K562 (cell line): ENCODE results near the gene ADORA1. TPM values are rescaled to one million over a fixed set of nuclear protein-coding genes. Genes with fewer than 3 reads are reported as not detected.

Experiments
- ATAC-seq: fragments of 200-7000 bp; cut with Tn5 transposase; 3 replicates; pipeline ENCODE4 v1.9.1; 2020; ENCODE audit warnings: moderate library complexity
- BruUV-seq: library from RNA; stranded (reverse); fragments of 400-500 nt; replicated peaks from 2 replicates; lab custom pipeline; 2021; lab: Mats Ljungman, UMichigan
- CTCF ChIA-PET: fragments of 300-600 bp; formaldehyde crosslinking; extraction: SDS; loops from one replicate; lab custom pipeline; 2021; ENCODE audit warnings: low intra/inter-chr PET ratio; lab: Yijun Ruan, JAX
- POLR2A ChIA-PET: fragments of 300-600, 350-650 bp; sonication (Branson Sonifier 250); formaldehyde crosslinking; extraction: SDS; loops from one replicate; lab custom pipeline; 2021; ENCODE audit warnings: antibody characterized with exemption, inconsistent platforms; lab: Yijun Ruan, JAX
- DNase-seq, 4 experiments: peaks; one replicate each; pipeline versions ENCODE4 v3.0.0 to v3.0.0-alpha.2; 2011 to 2018; ENCODE audit warnings: low spot score in 3 of 4, mixed read lengths in 3 of 4; ENCODE audit errors: extremely low read depth in 1 of 4
- FAIRE-seq: peaks from 2 replicates; lab custom pipeline; 2011; peaks lifted over from hg19 to GRCh38; lab: Jason Lieb, UNC
- H2AFZ ChIP-seq: 2 replicates; pipeline ENCODE4 v1.6.0; 2011; ENCODE audit warnings: low read depth, low read length, control low read depth, inconsistent platforms
- H3K27ac ChIP-seq: fragments of 200-600 bp; 3 replicates; pipeline ENCODE4 v1.8.0; 2011; ENCODE audit warnings: low read depth, mild to moderate bottlenecking, control low read depth, inconsistent platforms, low read length, moderate library complexity, mixed read lengths; ENCODE audit errors: extremely low read depth
- H3K27me3 ChIP-seq, 2 experiments: fragments of 300-600 bp in 1 of 2; 2 replicates in 1 of 2; 3 replicates in 1 of 2; pipeline versions ENCODE4 v1.6.0 to v1.8.0; 2011; ENCODE audit warnings: inconsistent platforms in 2 of 2, low read length in 2 of 2, mild to moderate bottlenecking in 1 of 2, mixed read lengths in 1 of 2, moderate library complexity in 1 of 2; ENCODE audit not compliant: control insufficient read depth in 2 of 2, insufficient read depth in 2 of 2
- H3K36me3 ChIP-seq: fragments of 300-600 bp; 3 replicates; pipeline ENCODE4 v1.8.0; 2011; ENCODE audit warnings: mild to moderate bottlenecking, low read length, inconsistent platforms; ENCODE audit not compliant: control insufficient read depth, insufficient read depth
- H3K4me1 ChIP-seq, 2 experiments: fragments of 200-600 bp in 1 of 2; replicated peaks in 1 of 2; 2 replicates in 1 of 2; 3 replicates in 1 of 2; pipeline versions ENCODE4 v1.5.1 to v1.8.0; 2011; ENCODE audit warnings: inconsistent platforms in 2 of 2, low read length in 2 of 2, mild to moderate bottlenecking in 1 of 2, mixed read lengths in 1 of 2, moderate library complexity in 1 of 2; ENCODE audit not compliant: control insufficient read depth in 2 of 2, insufficient read depth in 2 of 2
- H3K4me2 ChIP-seq: 2 replicates; pipeline ENCODE4 v1.6.1; 2011; ENCODE audit warnings: low read length, control low read depth, inconsistent platforms, mixed read lengths; ENCODE audit not compliant: insufficient read depth
- H3K4me3 ChIP-seq: fragments of 200-600 bp; sonication (generic), shearing (Covaris generic); 2 replicates; pipeline ENCODE4 v1.5.1; 2016; ENCODE audit warnings: control low read depth, inconsistent platforms
- H3K79me2 ChIP-seq: fragments of 200-600 bp; 3 replicates; pipeline ENCODE4 v1.8.0; 2011; ENCODE audit warnings: low read length, inconsistent platforms; ENCODE audit not compliant: control insufficient read depth, insufficient read depth
- H3K9ac ChIP-seq, 2 experiments: 2 replicates each; pipeline versions ENCODE4 v1.6.0 to v1.6.1; 2011; ENCODE audit warnings: low read depth in 2 of 2, low read length in 2 of 2, control low read depth in 1 of 2, inconsistent platforms in 1 of 2, mild to moderate bottlenecking in 1 of 2, mixed read lengths in 1 of 2; ENCODE audit not compliant: insufficient read depth in 1 of 2
- H3K9me1 ChIP-seq: one replicate; pipeline ENCODE4 v1.6.0; 2011; ENCODE audit warnings: inconsistent platforms, mild to moderate bottlenecking, low read length, moderate library complexity; ENCODE audit not compliant: control insufficient read depth, insufficient read depth
- H3K9me3 ChIP-seq: replicated peaks from 2 replicates; pipeline ENCODE4 v1.5.1; 2011; ENCODE audit warnings: low read depth, low read length, inconsistent platforms; ENCODE audit not compliant: control insufficient read depth, insufficient read depth
- H4K20me1 ChIP-seq: replicated peaks from 2 replicates; pipeline ENCODE4 v1.6.1; 2011; ENCODE audit warnings: low read length, inconsistent platforms, mixed read lengths; ENCODE audit not compliant: control insufficient read depth, insufficient read depth
- BCOR ChIP-seq: fragments of 450-650 bp; IDR thresholded peaks from 2 replicates; pipeline ENCODE4 v1.6.1; 2016
- CC2D1A ChIP-seq: fragments of 450-650 bp; IDR thresholded peaks from 2 replicates; pipeline ENCODE4 v1.6.1; 2017; ENCODE audit warnings: mild to moderate bottlenecking
- ELK1 ChIP-seq: sonication (generic); formaldehyde crosslinking; IDR thresholded peaks from 2 replicates; pipeline ENCODE4 v1.8.1; 2022; ENCODE audit warnings: missing genetic modification reagents
- FOXO4 ChIP-seq: fragments of 450-650 bp; formaldehyde crosslinking; IDR thresholded peaks from 2 replicates; pipeline ENCODE4 v1.4.0; 2020; ENCODE audit warnings: mild to moderate bottlenecking, moderate library complexity
- PBX2 ChIP-seq, 2 experiments: IDR thresholded peaks in 1 of 2; conservative IDR thresholded peaks in 1 of 2; 2 replicates each; pipeline ENCODE4 v1.6.1; 2016; ENCODE audit warnings: low read depth in 2 of 2, mild to moderate bottlenecking in 1 of 2, missing compliant biosample characterization in 1 of 2, missing genetic modification characterization in 1 of 2, moderate library complexity in 1 of 2
- PML ChIP-seq: IDR thresholded peaks from 2 replicates; pipeline ENCODE4 v1.6.1; 2012; ENCODE audit warnings: low read length, inconsistent platforms
- STAG1 ChIP-seq: sonication (generic); formaldehyde crosslinking; IDR thresholded peaks from 2 replicates; pipeline ENCODE4 v1.5.0; 2020; ENCODE audit warnings: missing genetic modification reagents, borderline replicate concordance
- STAT5A ChIP-seq: IDR thresholded peaks from 2 replicates; pipeline ENCODE4 v1.6.1; 2012; ENCODE audit warnings: low read length, inconsistent platforms, borderline replicate concordance
- TCFL5 ChIP-seq: fragments of 250-450 bp; sonication (Bioruptor Pico); conservative IDR thresholded peaks from 2 replicates; pipeline ENCODE4 v1.6.1; 2021; ENCODE audit warnings: mild to moderate bottlenecking, moderate library complexity, matching md5 sums
- UBTF ChIP-seq, 2 experiments: IDR thresholded peaks; 2 replicates each; pipeline ENCODE4 v1.6.1; 2012; ENCODE audit warnings: improper control_type of control experiment in 2 of 2, low read depth in 2 of 2, low read length in 2 of 2, borderline replicate concordance in 1 of 2
- ZNF398 ChIP-seq: fragments of 250-450 bp; sonication (Bioruptor Pico); IDR thresholded peaks from 2 replicates; pipeline ENCODE4 v1.8.0; 2021; ENCODE audit warnings: moderate library complexity, mild to moderate bottlenecking, inconsistent platforms
- WGBS: fragments of 100-300 bp; shearing (Covaris generic); methylation state at CpG from one replicate; pipeline ENCODE4 v1.1.6; 2016; ENCODE audit warnings: low coverage, mixed read lengths; ENCODE audit not compliant: insufficient coverage; ENCODE audit errors: missing lambda C conversion rate; 5-methylcytosine and 5-hydroxymethylcytosine counted together
- in situ Hi-C: fragments of 300-500 bp; cut with MboI; formaldehyde crosslinking; loops from 4 replicates; pipeline ENCODE4 v1.15.0; 2018; ENCODE audit warnings: inconsistent platforms, mixed read lengths
- intact Hi-C: fragments of 100-400 bp; cut with micrococcal nuclease; formaldehyde crosslinking; loops from 2 replicates; pipeline ENCODE4 v1.14.2; 2022
- polyA plus RNA-seq, 8 experiments: library from polyadenylated mRNA; depleted of rRNA in 4 of 8; stranded (reverse) in 5 of 8; unstranded in 3 of 8; fragments of >200 nt; fragmentation: Nextera tagmentation in 2 of 8; fragmentation: Illumina TruSeq in 1 of 8; extraction: Ambion mirVana in 2 of 8; extraction: Trizol in 1 of 8; gene quantifications; 2 replicates each; pipeline versions ENCODE4 v1.2.1 to v1.2.3, GENCODE V29; 2011 to 2014; ENCODE audit warnings: inconsistent platforms in 1 of 8, missing spikeins in 1 of 8
- total RNA-seq, 7 experiments: library from RNA; depleted of rRNA in 6 of 7; stranded (reverse); fragments of >200 nt in 6 of 7; fragmentation: Illumina TruSeq in 2 of 7; extraction: Trizol in 2 of 7; gene quantifications; 2 replicates each; pipeline versions ENCODE4 v1.2.1 to v1.2.3, GENCODE V29; 2011 to 2021; ENCODE audit warnings: low replicate concordance in 1 of 7

ADORA1 gene
- total and polyA plus RNA-seq, 9 of the 15 experiments (the other 6 are each of a cell fraction or from before 2014, with no cell fraction given) = not detected

GRCh38 chr1:203149188-203149840, 21.8 kb downstream of the ADORA1 start:
- WGBS = 0% methylated on average over 7 of the region's 7 CpGs
- Histone ChIP-seq H3K4me3 (no peak overlapping the region), H3K79me2 (no peaks in the 10 kb centered on the region), H3K36me3 (no peaks in the 10 kb centered on the region), H3K9ac (no peak overlapping the region), H4K20me1 (peaks cover 15% of the 10 kb centered on the region), H3K27me3 (peaks cover 42 to 89% of the 10 kb centered on the region in 2 experiments), H3K9me3 (no peaks in the 10 kb centered on the region), H3K27ac (no peak overlapping the region), H3K4me2 (no peak overlapping the region), H2AFZ (no peak overlapping the region), H3K4me1 (no peaks in the 10 kb centered on the region; a peak in 2 of 5 replicates), H3K9me1 (no peaks in the 10 kb centered on the region)
- FAIRE-seq (no peak), DNase-seq (no peak), ATAC-seq (no peak)
- BruUV-seq = no TSS peak
- in situ Hi-C loops (no loop called here), intact Hi-C loops (no loop called here)
- ChIA-PET POLR2A (interaction anchor here (0.5 to 1.1 kb wide), 4 partner anchors 9 to 109 kb away, joined by 3 to 4 read pairs (median 4); no protein-coding TSS in a partner anchor), CTCF (no interaction called here)
- TF ChIP-seq PML (no peak), ZNF398 (no peak), TCFL5 (CRISPR knock-in tag) (no peak), STAT5A (no peak), CC2D1A (no peak), FOXO4 (no peak), BCOR (no peak), STAG1 (CRISPR knock-in tag) (no peak), PBX2 (CRISPR knock-in tag; IDR thresholded peaks at IDR 0.05; ENCODE audit: low read depth) (no peak), PBX2 (tag; conservative IDR thresholded peaks at IDR 0.05; ENCODE audit: low read depth) (0 out of 2 replicates have a peak, but pooled peaks have one; percentile 17), UBTF (IDR thresholded peaks at IDR 0.05; ENCODE audit: borderline replicate concordance in 1 of 2, low read depth in 2 of 2, low read length in 2 of 2) (no peak), ELK1 (no peak)
